HG03103 (cell line): Measurements from ENCODE around the gene GALM.

Experiments
- ATAC-seq: cut with Tn5 transposase; IDR thresholded peaks from one replicate; pipeline ENCODE4 v1.9.1; 2021; ENCODE audit warnings: low read depth; ENCODE audit not compliant: unreplicated experiment

Gene GALM

DNA sequence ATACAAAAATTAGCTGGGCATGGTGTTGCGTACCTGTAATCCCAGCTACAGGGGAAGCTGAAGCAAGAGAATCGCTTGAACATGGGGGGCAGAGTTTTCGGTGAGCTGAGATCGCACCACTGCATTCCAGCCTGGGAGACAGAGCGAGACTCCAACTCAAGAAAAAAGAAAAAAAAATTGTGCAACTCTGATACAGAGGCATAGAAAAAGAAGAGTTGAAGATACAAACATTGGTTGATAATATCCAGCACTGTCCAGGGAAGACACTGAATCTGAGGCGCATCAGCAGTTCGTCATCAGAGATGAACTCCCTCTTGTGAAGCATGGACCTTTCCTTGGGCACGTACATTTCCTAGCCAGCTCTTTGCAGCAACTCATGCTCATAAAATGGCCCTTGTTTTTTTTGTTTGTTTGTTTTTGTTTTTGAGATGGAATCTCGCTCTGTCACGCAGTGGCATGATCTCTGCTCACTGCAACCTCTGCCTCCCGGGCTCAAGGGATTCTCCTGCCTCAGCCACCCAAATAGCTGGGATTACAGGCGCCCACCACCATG lies 16.7 kb upstream of the GALM start:
- no peak for ATAC-seq

DNA sequence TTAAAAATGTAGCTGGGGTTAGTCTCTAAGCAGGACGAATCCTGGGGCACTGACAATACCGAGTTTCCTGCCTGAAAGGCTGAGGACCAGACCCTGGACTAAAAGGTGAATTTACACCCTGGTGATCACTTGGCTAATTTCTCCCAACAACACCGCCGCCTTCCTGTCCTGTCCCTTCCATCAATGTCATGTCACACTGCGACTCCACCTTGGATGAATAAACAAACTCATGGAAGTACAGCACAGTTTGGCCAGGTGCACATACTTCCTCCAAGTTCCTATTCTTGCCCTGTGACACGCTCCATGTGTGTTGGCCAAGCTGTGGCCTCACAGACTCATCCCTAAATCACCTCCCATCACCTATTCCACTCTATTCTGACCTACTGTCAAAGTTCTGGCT lies 15.9 kb upstream of the GALM start:
- no peak for ATAC-seq

DNA sequence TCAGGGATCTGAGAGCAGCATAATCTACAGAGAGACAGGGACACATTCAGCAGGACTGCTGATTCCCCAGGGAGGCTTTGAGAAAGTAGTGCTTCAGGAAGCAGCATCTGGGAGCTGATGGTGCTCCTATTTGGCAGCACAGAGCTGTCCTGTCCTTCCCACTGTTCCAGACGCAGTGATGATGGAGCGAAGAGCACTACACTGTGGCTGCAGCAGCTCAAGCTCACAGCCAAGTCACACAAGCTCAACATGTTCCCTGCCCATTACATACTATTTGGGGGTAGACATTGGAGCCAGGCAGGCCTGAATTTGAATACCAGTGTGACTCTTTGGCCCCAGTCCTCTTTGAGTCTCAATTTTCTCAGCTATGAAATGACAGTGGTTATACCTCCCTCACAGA lies 15.2 kb upstream of the GALM start:
- no peak for ATAC-seq

DNA sequence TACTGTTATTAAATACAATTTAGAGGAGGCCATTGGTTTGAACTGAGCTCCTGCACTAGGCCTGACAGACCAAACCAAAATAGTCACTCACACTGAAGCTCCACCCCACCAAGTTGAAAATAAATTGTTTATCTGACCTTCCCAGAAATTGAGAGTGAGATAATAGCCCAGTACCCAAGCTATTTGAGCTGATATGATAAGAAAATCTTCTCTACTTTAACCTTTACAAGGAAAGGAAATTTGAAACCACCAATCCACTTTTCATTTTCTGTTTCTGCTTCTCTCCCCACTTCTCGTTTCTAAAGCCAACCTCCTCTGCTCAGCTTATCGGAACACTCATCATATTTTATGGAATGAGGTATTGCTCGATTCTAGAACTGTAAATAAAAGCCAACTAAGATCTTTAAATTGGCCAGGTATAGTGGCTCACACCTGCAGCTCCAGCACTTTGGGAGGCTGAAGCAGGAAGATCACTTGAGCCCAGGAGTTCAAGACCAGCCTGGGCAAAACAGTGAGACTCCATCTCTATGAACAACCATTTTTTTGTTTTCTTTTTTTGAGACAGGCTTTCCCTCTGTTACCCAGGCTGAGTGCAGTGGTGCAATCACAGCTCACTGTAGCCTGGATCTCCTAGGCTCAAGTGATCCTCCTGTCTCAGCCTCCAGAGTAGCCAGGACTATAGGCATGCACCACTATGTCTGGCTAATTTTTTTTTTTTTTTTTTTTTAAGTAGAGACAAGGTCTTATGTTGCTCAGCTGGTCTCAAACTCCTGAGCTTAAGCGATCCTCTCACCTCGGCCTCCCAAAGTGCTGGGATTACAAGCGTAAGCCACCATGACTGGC lies 13.3 kb upstream of the GALM start:
- ATAC-seq, result no peak

DNA sequence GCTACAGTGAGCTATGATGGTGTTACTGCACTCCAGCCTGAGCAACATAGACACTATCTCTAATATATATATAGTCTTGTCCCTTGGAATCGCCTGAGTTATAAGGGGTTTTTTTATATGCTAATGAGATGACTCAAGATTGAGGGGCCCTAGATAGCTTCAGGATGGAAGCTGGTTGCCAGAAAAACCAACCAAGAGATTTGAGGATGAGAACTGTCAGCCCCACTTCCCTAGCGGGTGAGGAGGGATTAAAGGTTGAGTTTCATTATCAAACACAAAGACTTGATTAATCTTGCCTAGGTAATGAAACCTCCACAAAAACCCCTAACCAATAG lies 12.6 kb upstream of the GALM start:
- ATAC-seq, result no peak

DNA sequence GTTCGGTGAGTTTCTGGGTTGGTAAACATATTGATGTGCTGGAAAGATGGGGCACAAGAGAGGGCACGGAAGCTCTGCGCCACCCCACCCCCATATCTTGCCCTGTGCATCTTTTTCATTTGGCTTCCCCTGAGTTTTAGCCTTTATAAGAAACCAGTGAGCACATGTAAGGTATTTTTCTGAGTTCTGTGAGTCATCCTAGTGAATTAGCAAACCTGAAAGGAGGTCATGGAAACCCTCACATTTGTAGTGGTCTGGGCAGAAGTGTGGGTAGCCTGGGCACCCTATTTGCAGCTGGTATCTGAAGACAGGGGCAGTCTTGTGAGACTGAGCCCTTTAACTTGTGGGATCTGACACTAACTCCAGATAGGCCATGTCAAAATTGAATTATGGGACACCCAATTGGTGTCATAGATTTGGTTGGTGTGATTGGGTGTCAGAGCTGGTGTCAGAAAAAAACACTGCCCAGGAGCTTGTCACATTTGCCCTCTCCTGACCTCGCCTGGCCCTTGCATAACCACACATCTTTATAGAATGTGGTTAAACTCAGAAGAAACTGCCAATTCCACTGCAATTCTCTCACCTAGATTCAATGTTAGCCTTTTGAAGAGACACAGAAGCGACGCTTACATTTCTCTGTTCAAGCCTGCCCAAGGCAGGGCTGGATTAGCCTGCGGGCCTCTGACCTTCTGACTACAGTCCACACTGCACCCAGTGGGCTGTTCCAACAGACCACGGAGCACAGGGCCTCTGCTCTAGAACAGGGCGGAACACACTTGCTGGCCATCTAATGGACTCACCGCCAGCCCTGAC lies 12.0 kb upstream of the GALM start:
- ATAC-seq, result no peak

DNA sequence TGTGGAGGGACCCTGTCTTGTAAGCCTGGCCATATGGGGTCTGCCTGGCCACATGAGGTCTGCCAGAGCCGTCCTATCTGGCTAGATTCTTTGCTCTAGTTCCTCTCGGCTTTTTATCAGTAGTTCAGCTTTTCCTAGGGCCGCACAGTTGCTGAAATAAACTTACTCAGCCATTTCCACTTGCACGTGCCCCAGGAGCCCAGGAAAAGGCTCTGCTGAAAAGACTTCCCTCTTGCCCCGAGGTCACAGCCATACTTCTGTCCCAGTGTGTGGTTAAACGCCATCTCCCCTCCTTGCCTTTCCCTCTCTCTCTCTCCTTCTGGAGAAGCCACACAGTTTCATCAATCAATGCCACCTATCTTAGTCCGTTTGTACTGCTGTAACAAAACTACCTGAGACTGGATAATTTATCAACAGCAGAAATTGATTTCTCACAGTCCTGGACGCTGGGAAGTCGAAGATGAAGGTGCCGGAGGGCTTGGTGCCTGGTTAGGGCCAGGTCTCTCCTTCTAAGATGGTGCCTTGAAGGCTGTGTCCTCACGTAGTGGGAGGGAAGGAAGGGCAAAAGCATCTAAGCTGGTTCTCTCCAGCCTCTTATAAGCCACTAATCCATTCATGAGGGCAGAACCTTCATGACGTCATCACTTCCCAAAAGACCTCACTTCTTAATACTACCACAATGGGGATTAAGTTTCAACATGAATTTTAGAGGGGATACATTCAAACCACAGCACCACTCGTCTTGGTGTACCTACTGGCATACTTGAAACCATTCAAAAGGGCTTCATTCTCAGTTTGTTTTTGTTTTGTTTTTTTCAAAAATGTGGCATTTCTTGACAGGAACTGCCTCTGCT lies 11.2 kb upstream of the GALM start:
- ATAC-seq, result no peak

DNA sequence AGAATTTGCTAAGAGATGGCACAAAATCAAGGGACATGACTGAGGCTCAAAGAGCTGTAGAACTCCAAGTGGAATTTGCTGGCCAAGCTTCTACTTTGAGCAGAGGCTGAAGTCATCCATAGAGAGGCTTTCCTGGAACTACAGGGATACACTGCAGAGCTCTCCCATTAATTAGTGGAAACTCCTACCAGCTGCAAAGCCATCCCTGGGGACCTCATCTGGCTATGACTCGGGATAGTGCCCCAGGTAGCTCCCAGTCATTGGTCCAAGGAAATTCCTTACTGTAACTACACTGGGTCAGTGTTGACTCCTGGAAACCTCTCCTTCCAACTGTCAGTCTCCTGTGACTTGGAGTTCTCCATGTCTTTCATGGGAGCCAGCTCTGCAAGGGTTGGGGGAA lies 10.5 kb upstream of the GALM start:
- no peak for ATAC-seq

GRCh38 chr2:38656866-38657480 lies 8.9 kb upstream of the GALM start:
- ATAC-seq, result no peak

DNA sequence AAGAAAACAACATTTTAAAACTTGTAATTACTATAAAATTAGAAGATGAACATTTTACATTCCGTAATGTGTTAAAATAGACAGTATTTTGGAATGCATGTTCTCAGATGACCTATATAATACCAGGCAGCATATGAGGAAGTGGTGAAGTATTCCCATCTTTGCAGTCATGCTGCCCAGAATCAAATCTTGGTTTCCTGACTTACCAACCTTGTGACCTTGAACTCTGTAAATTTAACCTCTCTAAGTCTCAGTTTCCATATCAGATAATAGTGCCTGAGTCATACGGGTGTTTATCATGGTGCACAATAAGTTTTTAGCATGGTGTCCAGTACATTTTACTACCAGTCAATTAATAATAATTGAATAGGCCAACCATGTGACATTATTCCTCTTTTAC lies 7.3 kb upstream of the GALM start:
- no peak for ATAC-seq

- ATAC-seq, result no peak
Observed at GRCh38 chr2:38659115-38659514, 6.8 kb upstream of the GALM start.

GRCh38 chr2:38660282-38660681 lies 5.6 kb upstream of the GALM start:
- no peak for ATAC-seq

DNA sequence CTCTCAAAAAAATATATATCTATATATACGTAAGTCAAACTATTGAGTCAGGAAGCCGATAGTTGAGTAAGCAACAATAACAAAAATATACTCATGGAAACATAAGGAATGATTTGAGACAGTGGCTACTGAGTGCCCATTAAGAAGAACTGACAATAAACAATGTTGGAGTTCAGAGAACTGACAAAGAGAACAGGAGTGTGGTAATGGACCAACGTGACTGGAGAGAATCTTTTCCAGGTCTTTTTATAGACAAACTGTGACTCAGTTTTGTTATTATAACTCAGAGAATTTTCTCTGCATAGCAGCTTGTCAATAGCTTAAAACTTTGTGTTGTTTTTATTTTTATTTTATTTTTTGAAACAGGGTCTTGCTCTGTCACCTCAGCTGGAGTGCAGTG lies 4.6 kb upstream of the GALM start:
- no peak for ATAC-seq

- ATAC-seq, result no peak
Observed at GRCh38 chr2:38666556-38666910, 619 bp downstream of the GALM start.

DNA sequence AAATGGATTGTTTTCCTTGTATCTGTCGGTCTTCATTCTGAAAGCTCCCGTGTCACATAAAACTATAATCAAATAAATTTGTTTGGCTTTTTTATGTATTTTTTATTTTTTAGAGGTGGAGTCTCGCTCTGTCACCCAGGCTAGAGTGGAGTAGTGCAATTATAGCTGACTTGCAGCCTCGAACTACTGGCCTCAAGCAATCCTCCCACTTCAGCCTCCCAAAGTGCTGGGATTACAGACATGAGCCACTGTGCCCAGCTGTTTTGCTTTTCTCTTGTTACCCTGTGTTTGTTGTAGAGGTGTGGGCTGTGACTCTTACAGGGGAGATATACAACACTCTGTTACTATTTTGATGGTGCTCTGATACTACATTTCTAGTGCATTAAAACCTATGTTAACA lies 2.2 kb downstream of the GALM start:
- no peak for ATAC-seq

GRCh38 chr2:38668779-38669479 lies 3.0 kb downstream of the GALM start:
- no peak for ATAC-seq

GRCh38 chr2:38671303-38671702 lies 5.4 kb downstream of the GALM start:
- ATAC-seq, result no peak

DNA sequence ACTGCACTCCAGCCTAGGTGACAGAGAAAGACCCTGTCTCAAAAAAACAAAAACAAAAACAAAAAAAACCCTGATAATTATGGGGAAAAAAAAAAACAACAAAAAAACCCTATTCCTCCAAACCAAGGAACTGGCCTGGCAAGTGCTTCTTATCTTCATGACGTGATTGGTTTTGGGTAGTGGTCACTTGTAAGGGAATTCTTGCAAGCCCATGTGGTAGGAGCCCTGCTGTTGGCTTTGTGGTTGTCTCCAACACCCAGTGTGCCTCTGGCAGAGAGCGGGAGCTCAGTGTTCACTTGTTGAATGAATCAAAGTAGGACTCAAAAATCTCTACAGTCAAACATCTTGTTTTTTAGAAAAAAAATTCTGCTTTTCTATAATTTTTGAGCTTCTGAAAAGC lies 6.0 kb downstream of the GALM start:
- no peak for ATAC-seq

- ATAC-seq, result no peak
Observed at GRCh38 chr2:38672445-38673391, 6.8 kb downstream of the GALM start.
